GM19193 (cell line): ENCODE measurements around the gene TTI1.

ENCODE experiments used
- POLR2A ChIP-seq: IDR thresholded peaks from 4 replicates; pipeline ENCODE4 v1.6.1; 2011; ENCODE audit not compliant: insufficient read depth, insufficient read length; ENCODE audit errors: extremely low read depth

The TTI1 gene

GRCh38 chr20:38032585-38033329 is 499 bp downstream of the TTI1 start:
- TF ChIP-seq POLR2A, result no peak

GRCh38 chr20:38031957-38032356 is 1.3 kb downstream of the TTI1 start:
- TF ChIP-seq POLR2A, result no peak

- TF ChIP-seq POLR2A, result no peak
Measured at GRCh38 chr20:38029453-38029852, 3.8 kb downstream of the TTI1 start.

GRCh38 chr20:38024496-38024895 is 8.8 kb downstream of the TTI1 start:
- TF ChIP-seq POLR2A, result no peak

GRCh38 chr20:38023181-38024001 is 9.9 kb downstream of the TTI1 start:
- no peak for TF ChIP-seq POLR2A

- no peak for TF ChIP-seq POLR2A
Measured at GRCh38 chr20:38021087-38021772, 12.0 kb downstream of the TTI1 start.

- TF ChIP-seq POLR2A, result no peak
Measured at GRCh38 chr20:38018385-38018784, 14.9 kb downstream of the TTI1 start.

GRCh38 chr20:38017959-38018358 is 15.3 kb downstream of the TTI1 start:
- TF ChIP-seq POLR2A, result no peak

GRCh38 chr20:38013887-38014286 is 19.4 kb downstream of the TTI1 start:
- TF ChIP-seq POLR2A, result no peak

- no peak for TF ChIP-seq POLR2A
Measured at GRCh38 chr20:38012332-38012731, 20.9 kb downstream of the TTI1 start.

- TF ChIP-seq POLR2A, result no peak
Measured at GRCh38 chr20:38011696-38012095, 21.6 kb downstream of the TTI1 start.

GRCh38 chr20:38008233-38008944 is 24.9 kb downstream of the TTI1 start:
- TF ChIP-seq POLR2A, result no peak

- no peak for TF ChIP-seq POLR2A
Measured at GRCh38 chr20:38007526-38007925, 25.7 kb downstream of the TTI1 start.

- TF ChIP-seq POLR2A, result no peak
Measured at GRCh38 chr20:38005903-38006302, 27.4 kb downstream of the TTI1 start.

- no peak for TF ChIP-seq POLR2A
Measured at GRCh38 chr20:38004416-38004815, 28.8 kb downstream of the TTI1 start.

- no peak for TF ChIP-seq POLR2A
Measured at GRCh38 chr20:38002422-38002821, 30.8 kb downstream of the TTI1 start.

- no peak for TF ChIP-seq POLR2A
Measured at GRCh38 chr20:38001981-38002380, 31.3 kb downstream of the TTI1 start.
